Fibroblast of mammary gland (primary cell): ENCODE data around the gene FRY.
A peak's percentile ranks its signal among the peaks of the same experiment; 100 is the strongest.
"Not testable (repeated sequence)": the region's sequence is repeated elsewhere in the genome, so short reads cannot be mapped to it uniquely, and the experiment has no call there.

Experiments
- DNase-seq: peaks from one replicate; pipeline ENCODE4 v3.0.0-alpha.2; 2010; ENCODE audit warnings: low read depth
- H3K4me3 ChIP-seq: 2 replicates; pipeline ENCODE4 v1.5.1; 2011; ENCODE audit warnings: low read depth, mild to moderate bottlenecking, low read length, moderate library complexity; ENCODE audit not compliant: control insufficient read depth
- TF ChIP-seq, protein P1 (sequence below): conservative IDR thresholded peaks from 2 replicates; pipeline ENCODE4 v1.5.1; 2011; ENCODE audit warnings: low read depth, low read length, inconsistent platforms; ENCODE audit not compliant: control insufficient read depth, insufficient read depth

The FRY gene

DNA sequence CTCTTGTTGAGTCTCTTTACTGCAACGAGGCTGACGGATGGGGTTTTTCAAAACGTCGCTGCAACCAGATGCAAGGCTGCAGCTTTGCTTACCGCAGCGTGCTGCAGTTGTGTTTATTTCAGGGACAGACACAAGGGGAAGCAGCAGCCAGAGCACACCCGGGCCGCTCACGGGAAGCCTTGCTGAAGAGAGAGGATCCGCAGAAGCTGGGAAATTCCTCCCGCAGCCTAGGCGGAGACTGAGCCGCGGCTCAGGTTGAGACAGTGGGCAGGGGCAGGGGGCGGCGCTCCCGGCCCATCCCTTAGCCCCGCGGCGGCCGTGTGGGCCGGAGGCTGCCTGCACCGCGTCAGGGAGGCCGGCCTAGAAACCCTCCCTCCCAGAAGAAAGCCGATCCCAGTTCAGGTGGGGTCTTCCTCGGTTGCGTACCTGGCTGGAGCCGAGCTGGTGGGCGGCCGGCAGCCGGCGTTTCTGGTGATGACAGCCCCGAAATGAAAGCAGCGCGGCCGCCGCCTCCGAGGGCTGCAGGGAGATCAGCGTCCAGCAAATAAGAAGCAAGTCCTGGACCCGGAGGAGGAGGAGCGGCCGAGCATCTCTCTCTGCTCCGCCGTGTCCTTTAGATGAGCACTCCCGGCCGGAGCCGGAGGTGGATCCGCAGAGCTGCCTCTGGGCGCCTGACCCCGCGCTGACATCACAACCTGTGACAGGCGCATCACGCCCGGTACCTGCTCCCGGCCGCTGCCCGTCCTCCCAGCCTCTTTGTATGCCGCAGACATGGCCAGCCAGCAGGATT lies at the start of gene FRY:
Gene FRY (plus strand): TSS at position 750 of the 790 bp plus-strand sequence. CDS start 22 bp downstream, at position 772.
- TF ChIP-seq, protein P1, sequence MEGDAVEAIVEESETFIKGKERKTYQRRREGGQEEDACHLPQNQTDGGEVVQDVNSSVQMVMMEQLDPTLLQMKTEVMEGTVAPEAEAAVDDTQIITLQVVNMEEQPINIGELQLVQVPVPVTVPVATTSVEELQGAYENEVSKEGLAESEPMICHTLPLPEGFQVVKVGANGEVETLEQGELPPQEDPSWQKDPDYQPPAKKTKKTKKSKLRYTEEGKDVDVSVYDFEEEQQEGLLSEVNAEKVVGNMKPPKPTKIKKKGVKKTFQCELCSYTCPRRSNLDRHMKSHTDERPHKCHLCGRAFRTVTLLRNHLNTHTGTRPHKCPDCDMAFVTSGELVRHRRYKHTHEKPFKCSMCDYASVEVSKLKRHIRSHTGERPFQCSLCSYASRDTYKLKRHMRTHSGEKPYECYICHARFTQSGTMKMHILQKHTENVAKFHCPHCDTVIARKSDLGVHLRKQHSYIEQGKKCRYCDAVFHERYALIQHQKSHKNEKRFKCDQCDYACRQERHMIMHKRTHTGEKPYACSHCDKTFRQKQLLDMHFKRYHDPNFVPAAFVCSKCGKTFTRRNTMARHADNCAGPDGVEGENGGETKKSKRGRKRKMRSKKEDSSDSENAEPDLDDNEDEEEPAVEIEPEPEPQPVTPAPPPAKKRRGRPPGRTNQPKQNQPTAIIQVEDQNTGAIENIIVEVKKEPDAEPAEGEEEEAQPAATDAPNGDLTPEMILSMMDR, result peak; percentile 23
- peak; percentile 53 for DNase-seq
- peak within 1 kb of the TSS; percentile 70 for H3K4me3 ChIP-seq

DNA sequence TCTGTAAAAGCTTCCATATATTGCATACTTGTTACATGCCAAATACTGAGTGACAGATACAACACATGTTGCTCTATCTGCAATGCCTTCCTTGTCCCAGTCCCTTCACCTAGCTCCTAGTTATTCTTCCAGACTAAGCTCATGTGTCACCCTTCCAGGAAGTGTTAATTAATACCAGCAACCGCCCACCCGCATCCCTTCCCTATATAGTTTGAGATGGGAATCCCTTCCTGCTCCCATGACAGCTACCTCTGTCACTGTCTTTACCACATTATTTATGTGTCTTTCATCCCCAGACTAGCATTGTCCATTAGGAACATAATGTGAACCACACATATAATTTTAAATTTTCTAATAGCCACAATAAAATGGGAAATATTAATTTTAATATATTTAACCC lies 49.5 kb upstream of the FRY start:
- H3K4me3 ChIP-seq, result no peak overlapping the region
- DNase-seq, result peak; percentile 37
- TF ChIP-seq, protein P1, result no peak

DNA sequence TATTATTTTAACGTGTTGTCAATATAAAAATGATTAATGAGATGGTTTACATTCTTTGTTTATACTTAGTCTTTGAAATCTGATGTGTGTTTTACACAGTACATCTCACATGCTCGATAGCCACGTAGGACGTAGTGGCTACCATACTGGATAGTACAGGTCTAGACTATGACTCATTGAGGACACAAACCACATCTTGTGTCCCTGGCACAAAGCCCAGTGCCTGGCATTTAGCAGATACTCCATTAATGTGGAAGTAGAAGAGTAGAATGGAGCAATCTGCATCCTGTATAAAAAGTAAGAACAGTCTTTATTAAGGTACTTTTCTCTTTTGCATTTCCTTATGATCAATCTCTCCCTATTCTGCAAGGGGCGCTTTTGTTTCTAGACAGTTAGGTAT lies 49.0 kb upstream of the FRY start:
- TF ChIP-seq, protein P1, result no peak
- no peak overlapping the region for H3K4me3 ChIP-seq
- DNase-seq, result peak; percentile 97

DNA sequence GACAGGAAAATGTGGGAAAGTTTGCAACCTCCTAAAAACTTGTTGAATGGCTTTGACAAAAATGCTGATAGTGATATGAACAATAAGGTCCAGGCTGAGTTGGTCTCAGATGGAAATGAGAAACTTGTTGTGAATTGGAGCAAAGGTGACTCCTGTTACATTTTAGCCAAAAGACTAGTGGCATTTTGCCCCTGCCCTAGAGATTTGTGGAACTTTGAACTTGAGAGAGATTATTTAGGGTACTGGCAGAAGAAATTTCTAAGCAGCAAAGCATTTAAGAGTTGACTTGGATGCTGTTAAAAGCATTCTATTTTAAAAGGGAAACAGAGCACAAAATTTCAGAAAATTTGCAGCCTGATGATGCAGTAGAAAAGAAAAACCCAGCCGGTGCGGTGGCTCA lies 47.9 kb upstream of the FRY start:
- DNase-seq, H3K4me3 ChIP-seq: not testable (repeated sequence)

DNA sequence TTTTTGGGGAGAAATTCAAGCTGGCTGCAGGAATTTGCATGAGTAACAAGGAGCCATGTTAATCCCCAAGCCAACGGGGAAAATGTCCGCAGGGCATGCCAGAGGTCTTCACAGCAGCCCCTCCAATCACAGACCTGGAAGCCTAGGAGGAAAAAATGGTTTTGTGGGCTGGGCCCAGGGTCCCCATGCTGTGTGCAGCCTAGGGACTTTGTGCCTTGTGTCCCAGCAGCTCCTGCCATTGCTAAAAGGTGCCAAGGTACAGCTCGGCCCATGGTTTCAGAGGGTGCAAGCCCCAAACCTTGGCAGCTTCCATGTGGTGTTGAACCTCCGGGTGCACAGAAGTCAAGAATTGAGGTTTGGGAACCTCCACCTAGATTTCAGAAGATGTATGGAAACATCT lies 47.2 kb upstream of the FRY start:
- not testable (repeated sequence) for DNase-seq, H3K4me3 ChIP-seq

DNA sequence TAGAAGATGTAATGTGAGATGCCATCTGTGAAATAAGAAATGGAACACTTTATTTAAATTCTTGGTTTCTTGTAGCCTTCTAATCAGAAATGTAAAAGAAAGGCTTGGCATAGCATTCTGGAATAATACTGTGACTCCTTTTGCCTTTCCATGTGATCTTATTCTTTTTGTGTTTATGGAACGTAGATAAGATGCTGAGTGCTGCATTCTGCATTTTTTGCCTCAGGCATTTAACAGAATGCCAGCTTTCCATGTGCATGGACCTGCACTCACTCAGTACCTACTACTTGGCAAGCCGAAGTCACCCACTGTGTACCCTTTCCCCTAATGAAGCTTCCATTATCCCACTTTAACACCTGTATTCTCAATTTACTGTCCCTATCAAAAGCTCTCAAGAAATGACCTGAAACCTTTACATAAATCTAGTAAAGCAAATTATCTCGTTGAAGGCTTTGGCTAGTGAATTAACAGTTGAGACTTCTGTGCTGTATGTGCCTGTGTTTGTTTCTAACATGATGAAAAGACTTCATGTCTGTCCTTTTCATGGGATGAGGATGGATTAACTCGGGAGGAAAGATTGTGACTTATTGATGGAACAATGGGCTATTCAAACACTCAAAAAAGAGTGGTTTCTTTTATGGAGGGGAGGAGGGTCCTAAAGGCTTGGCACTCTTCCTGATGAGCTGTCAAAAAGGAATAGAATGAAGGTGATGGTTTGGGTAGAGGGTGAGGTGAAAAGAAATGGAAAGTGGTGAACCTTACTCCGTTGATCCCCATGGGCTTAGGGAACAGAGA lies 44.7 kb upstream of the FRY start:
- H3K4me3 ChIP-seq, result no peak overlapping the region
- DNase-seq, result no peak
- TF ChIP-seq, protein P1, result no peak

DNA sequence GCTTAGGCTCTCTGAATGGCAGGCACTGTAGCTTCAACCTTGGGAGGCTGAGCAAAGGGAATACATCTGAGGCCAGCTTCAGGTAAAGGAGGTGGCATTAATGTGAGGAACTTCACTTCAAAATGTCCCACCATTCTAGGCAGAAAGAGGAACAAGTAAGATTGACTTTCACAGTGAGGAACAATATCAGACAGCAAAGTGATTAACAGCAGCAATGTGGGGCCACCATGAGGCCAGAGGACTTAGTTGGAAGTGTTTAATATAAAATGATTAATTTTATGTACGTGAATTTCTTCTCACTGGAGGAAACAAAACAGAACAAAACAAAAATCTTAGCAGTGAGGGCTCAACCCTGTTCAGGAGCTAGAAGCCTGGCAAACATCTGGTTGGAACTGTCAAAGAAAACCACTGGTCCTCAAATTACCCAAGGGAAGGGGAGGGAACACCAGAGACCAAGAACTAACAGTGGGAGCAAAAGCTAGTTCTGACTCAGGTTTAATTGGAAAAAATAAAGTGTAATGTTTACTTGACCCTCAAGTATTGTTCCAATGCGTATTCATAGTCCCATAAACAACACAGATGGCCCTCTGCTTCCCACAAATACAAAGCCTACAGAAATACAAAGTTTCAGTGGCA lies 43.9 kb upstream of the FRY start:
- H3K4me3 ChIP-seq, result no peak overlapping the region
- DNase-seq, result peak; percentile 27
- TF ChIP-seq, protein P1, result no peak

DNA sequence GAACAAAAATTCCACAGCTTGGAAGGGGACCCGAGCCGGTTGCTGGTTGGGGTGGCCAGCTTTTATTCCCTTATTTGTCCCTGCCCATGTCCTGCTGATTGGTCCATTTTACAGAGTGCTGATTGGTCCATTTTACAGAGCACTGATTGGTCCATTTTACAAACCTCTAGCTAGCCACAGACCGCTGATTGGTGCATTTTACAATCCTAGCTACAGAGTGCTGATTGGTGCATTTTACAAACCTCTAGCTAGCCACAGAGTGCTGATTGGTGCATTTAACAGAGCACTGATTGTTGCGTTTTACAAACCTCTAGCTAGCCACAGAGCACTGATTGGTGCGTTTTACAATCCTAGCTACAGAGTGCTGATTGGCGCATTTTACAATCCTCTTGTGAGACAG lies 37.2 kb upstream of the FRY start:
- not testable (repeated sequence) for DNase-seq, H3K4me3 ChIP-seq
